Measurements from ENCODE around the gene RRM2.

The RRM2 gene

GRCh38 chr2:10085668-10086059, 36.9 kb upstream of the RRM2 start:
- Histone ChIP-seq H3K79me2 (ENCODE audit: insufficient read depth, low read length) (no peaks in the 10 kb centered on the region), H3K9me2 (replicated peaks; ENCODE audit: low read depth, low read length) (no peaks in the 10 kb centered on the region), H3K4me1 (ENCODE audit: insufficient read depth, low read length, poor library complexity, severe bottlenecking) (peaks cover 8% of the 10 kb centered on the region), H4K20me1 (ENCODE audit: insufficient read depth, low read length, poor library complexity, severe bottlenecking) (no peaks in the 10 kb centered on the region), H3K27me3 (ENCODE audit: insufficient read depth, low read length, poor library complexity, severe bottlenecking) (no peaks in the 10 kb centered on the region), H3K9ac (ENCODE audit: low read depth, low read length, poor library complexity, severe bottlenecking) (no peak overlapping the region), H3F3A (ENCODE audit: low read depth) (peaks cover 3% of the 10 kb centered on the region; the same call in 1 of the 2 replicates), H3K4me2 (ENCODE audit: low read depth, low read length, poor library complexity, severe bottlenecking) (no peak overlapping the region), H3K9me3 (ENCODE audit: insufficient read depth, low read depth, low read length) (no peaks in the 10 kb centered on the region), H3K36me3 (ENCODE audit: insufficient read depth, low read length) (no peaks in the 10 kb centered on the region), H2AFZ (ENCODE audit: low read length) (no peak overlapping the region), H3K4me3 (ENCODE audit: low read length, poor library complexity, severe bottlenecking) (no peak overlapping the region)
- TF ChIP-seq EZH2phosphoT487 (IDR thresholded peaks at IDR 0.05; ENCODE audit: borderline replicate concordance) (no peak), CTCF (conservative IDR thresholded peaks at IDR 0.05; ENCODE audit: low read length) (no peak)

GRCh38 chr2:10086950-10087349, 35.6 kb upstream of the RRM2 start:
- H3K36me3 ChIP-seq (ENCODE audit: insufficient read depth, low read length), result no peaks in the 10 kb centered on the region
- H3K79me2 ChIP-seq (ENCODE audit: insufficient read depth, low read length), result no peaks in the 10 kb centered on the region
- no peak overlapping the region for H3K9ac ChIP-seq (ENCODE audit: low read depth, low read length, poor library complexity, severe bottlenecking)
- TF ChIP-seq CTCF (conservative IDR thresholded peaks at IDR 0.05; ENCODE audit: low read length) (no peak), EZH2phosphoT487 (IDR thresholded peaks at IDR 0.05; ENCODE audit: borderline replicate concordance) (no peak)
- H2AFZ ChIP-seq (ENCODE audit: low read length), result no peak overlapping the region
- H3K4me1 ChIP-seq (ENCODE audit: insufficient read depth, low read length, poor library complexity, severe bottlenecking), result no peaks in the 10 kb centered on the region
- H3K27me3 ChIP-seq (ENCODE audit: insufficient read depth, low read length, poor library complexity, severe bottlenecking), result no peaks in the 10 kb centered on the region
- no peak overlapping the region for H3K4me3 ChIP-seq (ENCODE audit: low read length, poor library complexity, severe bottlenecking)
- no peaks in the 10 kb centered on the region for H3K9me3 ChIP-seq (ENCODE audit: insufficient read depth, low read depth, low read length)
- H3F3A ChIP-seq (ENCODE audit: low read depth), result no peaks in the 10 kb centered on the region
- no peaks in the 10 kb centered on the region for H3K9me2 ChIP-seq (replicated peaks; ENCODE audit: low read depth, low read length)
- H3K4me2 ChIP-seq (ENCODE audit: low read depth, low read length, poor library complexity, severe bottlenecking), result no peak overlapping the region
- no peaks in the 10 kb centered on the region for H4K20me1 ChIP-seq (ENCODE audit: insufficient read depth, low read length, poor library complexity, severe bottlenecking)

GRCh38 chr2:10087360-10087759, 35.2 kb upstream of the RRM2 start:
- Histone ChIP-seq H3K4me2 (ENCODE audit: low read depth, low read length, poor library complexity, severe bottlenecking) (no peak overlapping the region), H3K9me2 (replicated peaks; ENCODE audit: low read depth, low read length) (no peaks in the 10 kb centered on the region), H3K79me2 (ENCODE audit: insufficient read depth, low read length) (no peaks in the 10 kb centered on the region), H3K4me1 (ENCODE audit: insufficient read depth, low read length, poor library complexity, severe bottlenecking) (no peaks in the 10 kb centered on the region), H3K4me3 (ENCODE audit: low read length, poor library complexity, severe bottlenecking) (no peak overlapping the region), H3K36me3 (ENCODE audit: insufficient read depth, low read length) (no peaks in the 10 kb centered on the region), H3F3A (ENCODE audit: low read depth) (no peaks in the 10 kb centered on the region), H4K20me1 (ENCODE audit: insufficient read depth, low read length, poor library complexity, severe bottlenecking) (no peaks in the 10 kb centered on the region), H2AFZ (ENCODE audit: low read length) (no peak overlapping the region), H3K27me3 (ENCODE audit: insufficient read depth, low read length, poor library complexity, severe bottlenecking) (no peaks in the 10 kb centered on the region), H3K9me3 (ENCODE audit: insufficient read depth, low read depth, low read length) (no peaks in the 10 kb centered on the region), H3K9ac (ENCODE audit: low read depth, low read length, poor library complexity, severe bottlenecking) (no peak overlapping the region)
- no peak for TF ChIP-seq CTCF (conservative IDR thresholded peaks at IDR 0.05; ENCODE audit: low read length)
- no peak for TF ChIP-seq EZH2phosphoT487 (IDR thresholded peaks at IDR 0.05; ENCODE audit: borderline replicate concordance)

Data from Loucy (cell line).